GM13977 (cell line): ENCODE measurements around the gene C6orf52.
"Not testable (repeated sequence)": the region's sequence is repeated elsewhere in the genome, so short reads cannot be mapped to it uniquely, and the experiment has no call there.

Experiments used
- DNase-seq: peaks from one replicate; pipeline ENCODE4 v3.0.0; 2012; ENCODE audit warnings: low spot score
- in situ Hi-C: fragments of 300-500 bp; cut with MboI; formaldehyde crosslinking; loops from one replicate; pipeline ENCODE4 v1.12.0; 2022; ENCODE audit warnings: low sequenced_read_pairs, low pct_unique_long_range_greater_than_20kb, mixed read lengths, inconsistent platforms; ENCODE audit not compliant: unreplicated experiment
- TF ChIP-seq, protein P1 (sequence below): IDR thresholded peaks from 2 replicates; pipeline ENCODE4 v1.5.1; 2012; ENCODE audit warnings: mild to moderate bottlenecking, control low read depth; ENCODE audit not compliant: insufficient read depth; ENCODE audit errors: extremely low read depth, missing control alignments

The C6orf52 gene

DNA sequence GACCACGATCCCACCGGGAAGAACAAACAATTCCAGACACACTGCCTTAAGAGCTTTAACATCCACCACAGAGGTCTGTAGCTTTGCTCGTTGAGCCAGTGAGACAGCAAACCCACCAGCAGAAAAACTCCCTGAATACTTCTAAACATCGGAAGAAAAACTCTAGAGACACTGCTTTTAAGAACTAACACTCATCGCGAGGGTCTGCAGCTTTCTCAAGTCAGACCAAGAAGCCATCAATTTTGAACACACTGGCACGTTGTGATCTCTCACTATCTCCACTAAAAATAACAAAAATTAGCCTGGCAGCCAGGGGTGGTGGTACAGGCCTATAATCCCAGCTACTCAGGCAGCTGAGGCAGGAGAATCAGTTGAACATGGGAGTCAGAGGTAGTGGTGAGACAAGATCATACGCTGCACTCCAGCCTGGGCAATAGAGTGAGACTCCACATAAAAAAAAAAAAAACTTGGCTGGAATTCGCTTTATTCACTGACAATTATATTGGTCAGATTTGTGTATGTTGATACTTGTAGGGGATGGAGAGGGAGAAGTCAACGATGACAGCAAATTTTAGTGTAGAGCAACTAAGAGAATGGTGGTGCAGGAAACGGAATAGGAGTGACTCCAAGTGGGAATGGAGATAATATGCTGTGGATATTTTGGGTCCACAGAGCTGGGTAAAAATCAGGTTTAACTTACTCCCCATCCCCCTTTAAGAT, 27.6 kb upstream of the C6orf52 start:
- in situ Hi-C loops: no loop called here
- TF ChIP-seq, protein P1, sequence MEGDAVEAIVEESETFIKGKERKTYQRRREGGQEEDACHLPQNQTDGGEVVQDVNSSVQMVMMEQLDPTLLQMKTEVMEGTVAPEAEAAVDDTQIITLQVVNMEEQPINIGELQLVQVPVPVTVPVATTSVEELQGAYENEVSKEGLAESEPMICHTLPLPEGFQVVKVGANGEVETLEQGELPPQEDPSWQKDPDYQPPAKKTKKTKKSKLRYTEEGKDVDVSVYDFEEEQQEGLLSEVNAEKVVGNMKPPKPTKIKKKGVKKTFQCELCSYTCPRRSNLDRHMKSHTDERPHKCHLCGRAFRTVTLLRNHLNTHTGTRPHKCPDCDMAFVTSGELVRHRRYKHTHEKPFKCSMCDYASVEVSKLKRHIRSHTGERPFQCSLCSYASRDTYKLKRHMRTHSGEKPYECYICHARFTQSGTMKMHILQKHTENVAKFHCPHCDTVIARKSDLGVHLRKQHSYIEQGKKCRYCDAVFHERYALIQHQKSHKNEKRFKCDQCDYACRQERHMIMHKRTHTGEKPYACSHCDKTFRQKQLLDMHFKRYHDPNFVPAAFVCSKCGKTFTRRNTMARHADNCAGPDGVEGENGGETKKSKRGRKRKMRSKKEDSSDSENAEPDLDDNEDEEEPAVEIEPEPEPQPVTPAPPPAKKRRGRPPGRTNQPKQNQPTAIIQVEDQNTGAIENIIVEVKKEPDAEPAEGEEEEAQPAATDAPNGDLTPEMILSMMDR: no peak
- no peak for DNase-seq

DNA sequence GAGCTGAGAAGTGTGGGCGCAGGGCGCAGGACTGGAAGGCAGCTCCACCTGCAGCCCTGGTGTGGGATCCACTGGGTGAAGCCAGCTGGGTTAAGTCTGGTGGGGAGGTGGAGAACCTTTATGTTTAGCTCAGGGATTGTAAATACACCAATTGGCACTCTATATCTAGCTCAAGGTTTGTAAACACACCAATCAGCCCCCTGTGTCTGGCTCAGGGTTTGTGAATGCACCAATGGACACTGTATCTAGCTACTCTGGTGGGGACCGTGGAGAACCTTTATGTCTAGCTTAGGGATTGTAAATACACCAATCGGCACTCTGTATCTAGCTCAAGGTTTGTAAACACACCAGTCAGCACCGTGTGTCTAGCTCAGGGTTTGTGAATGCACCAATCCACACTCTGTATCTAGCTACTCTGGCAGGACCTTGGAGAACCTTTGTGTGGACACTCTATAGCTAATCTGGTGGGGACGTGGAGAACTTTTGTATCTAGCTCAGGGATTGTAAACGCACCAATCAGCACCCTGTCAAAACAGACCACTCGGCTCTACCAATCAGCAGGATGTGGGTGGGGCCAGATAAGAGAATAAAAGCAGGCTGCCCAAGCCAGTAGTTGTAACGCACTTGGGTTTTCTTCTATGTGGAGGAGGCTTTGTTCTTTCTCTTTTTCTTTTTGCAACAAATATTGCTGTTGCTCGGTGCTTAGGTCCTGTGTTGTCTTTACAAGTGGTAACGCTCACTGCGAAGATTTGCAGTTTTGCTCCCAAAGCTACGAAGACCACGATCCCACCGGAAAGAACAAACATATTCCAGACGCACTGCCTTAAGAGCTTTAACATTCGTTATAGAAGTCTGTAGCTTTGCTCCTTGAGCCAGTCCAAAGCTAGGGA, 26.8 kb upstream of the C6orf52 start:
- in situ Hi-C loops, DNase-seq: not testable (repeated sequence)

DNA sequence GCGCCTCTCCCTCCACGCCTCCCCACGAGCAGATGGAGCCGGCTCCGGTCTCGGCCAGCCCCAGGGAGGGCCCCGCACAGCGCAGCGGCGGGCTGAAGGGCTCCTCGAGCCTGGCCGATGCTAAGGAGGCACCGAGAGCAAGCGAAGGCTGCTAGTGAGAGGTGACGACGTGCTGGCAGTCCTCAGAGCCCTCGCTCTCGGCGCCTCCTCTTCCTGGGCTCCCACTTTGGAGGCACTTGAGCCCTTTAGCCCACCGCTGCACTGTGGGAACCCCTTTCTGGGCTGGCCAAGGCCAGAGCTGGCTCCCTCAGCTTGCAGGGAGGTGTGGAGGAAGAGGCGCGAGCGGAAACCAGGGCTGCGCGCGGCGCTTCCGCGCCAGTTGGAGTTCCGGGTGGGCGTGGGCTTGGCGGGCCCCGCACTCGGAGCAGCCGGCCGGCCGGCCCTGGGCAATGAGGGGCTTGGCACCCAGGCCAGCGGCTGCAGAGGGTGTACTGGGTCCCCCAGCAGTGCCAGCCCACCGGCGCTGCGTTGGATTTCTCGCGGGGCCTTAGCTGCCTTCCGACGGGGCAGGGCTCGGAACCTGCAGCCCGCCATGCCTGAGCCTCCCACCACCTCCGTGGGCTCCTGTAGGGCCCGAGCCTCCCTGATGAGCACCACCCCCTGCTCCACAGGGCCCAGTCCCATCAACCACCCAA, 26.0 kb upstream of the C6orf52 start:
- TF ChIP-seq, protein P1: no peak
- in situ Hi-C loops: no loop called here
- no peak for DNase-seq

DNA sequence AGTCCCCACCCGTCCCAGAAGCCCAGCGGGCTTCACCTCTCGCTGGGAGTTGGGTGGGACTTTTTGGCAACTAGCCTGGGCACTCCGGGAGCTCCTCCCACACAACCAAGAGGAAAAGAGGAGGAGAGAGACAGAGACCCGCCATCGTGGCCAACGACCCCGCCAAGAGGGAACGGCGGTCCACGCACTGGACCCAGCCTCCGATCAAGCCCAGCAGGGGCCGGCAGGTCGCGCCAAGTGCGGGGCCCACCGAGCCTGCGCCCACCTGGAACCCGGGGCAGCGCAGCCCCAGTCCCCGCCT, 25.5 kb upstream of the C6orf52 start:
- no peak for DNase-seq
- in situ Hi-C loops: no loop called here
- TF ChIP-seq, protein P1: no peak

DNA sequence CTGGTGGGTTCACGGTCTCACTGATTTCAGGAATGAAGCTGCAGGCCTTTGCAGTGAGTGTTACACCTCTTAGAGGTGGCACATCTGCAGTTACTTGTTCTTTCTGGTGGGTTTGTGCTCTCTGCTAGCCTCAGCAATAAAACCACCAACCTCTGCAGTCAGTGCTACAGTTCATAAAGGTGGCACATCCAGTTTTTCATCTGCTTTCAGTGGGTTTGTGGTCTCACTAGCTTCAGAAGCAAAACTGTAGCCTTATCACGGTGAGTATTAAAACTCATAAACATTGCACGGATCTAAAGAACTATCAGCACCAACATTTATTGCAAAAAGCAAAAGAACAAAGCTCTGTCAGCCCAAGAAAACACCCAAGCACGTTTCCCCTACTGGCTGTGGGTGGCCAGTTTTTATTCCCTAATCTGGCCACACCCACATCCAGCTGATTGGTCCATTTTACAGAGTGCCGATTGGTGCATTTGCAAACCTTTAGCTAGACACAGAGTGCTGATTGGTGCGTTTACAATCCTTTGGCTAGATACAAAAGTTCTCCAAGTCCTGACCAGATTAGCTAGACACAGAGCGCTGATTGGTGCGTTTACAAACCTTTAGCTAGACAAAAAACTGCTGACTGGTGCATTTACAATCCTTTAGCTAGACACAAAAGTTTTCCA, 25.0 kb upstream of the C6orf52 start:
- in situ Hi-C loops: no loop called here
- TF ChIP-seq, protein P1: no peak
- no peak for DNase-seq

DNA sequence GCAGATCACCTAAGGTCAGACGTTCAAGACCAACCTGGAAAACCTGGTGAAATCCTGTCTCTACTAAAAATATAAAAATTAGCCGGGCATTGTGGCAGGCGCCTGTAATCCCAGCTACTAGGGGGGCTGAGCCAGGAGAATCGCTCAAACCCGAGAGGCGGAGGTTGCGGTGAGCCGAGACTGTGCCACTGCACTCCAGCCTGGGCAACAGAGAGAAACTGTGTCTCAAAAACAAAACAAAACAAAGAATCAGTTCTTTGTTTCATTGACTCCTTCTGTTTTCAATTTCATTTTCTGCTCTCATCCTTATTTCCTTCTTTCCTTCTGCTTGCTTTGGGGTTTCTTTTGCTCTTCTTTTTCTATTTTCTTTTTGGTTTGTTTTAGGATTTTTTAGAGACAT, 19.5 kb upstream of the C6orf52 start:
- in situ Hi-C loops: no loop called here
- DNase-seq: no peak
- TF ChIP-seq, protein P1: no peak
